NCI-H524 treated with DMSO at 0.1 percent for 48 hours (cell line): Measurements from ENCODE around the gene TBC1D22A.
"Not testable (repeated sequence)": the region's sequence is repeated elsewhere in the genome, so short reads cannot be mapped to it uniquely, and the experiment has no call there.

Source experiments
- DNase-seq: peaks from one replicate; lab custom pipeline; 2025; lab: John Stamatoyannopoulos, UW

Gene TBC1D22A

GRCh38 chr22:46972901-46973831 lies 210.7 kb downstream of the TBC1D22A start:
- no peak for DNase-seq

- DNase-seq = no peak
Measured at GRCh38 chr22:46974077-46974476, 211.6 kb downstream of the TBC1D22A start.

- DNase-seq = no peak
Measured at GRCh38 chr22:46974631-46975585, 212.5 kb downstream of the TBC1D22A start.

- no peak for DNase-seq
Measured at GRCh38 chr22:46976143-46976542, 213.7 kb downstream of the TBC1D22A start.

- no peak for DNase-seq
Measured at GRCh38 chr22:46976598-46976997, 214.1 kb downstream of the TBC1D22A start.

- no peak for DNase-seq
Measured at GRCh38 chr22:46977656-46978343, 215.3 kb downstream of the TBC1D22A start.

- not testable (repeated sequence) for DNase-seq
Measured at GRCh38 chr22:46978668-46979067, 216.2 kb downstream of the TBC1D22A start.

GRCh38 chr22:46979506-46979905 lies 217.1 kb downstream of the TBC1D22A start:
- no peak for DNase-seq

GRCh38 chr22:46980392-46980791 lies 217.9 kb downstream of the TBC1D22A start:
- DNase-seq = no peak

- DNase-seq = no peak
Measured at GRCh38 chr22:46982635-46983034, 220.2 kb downstream of the TBC1D22A start.

GRCh38 chr22:46983046-46983445 lies 220.6 kb downstream of the TBC1D22A start:
- DNase-seq = no peak

GRCh38 chr22:46984751-46985506 lies 222.5 kb downstream of the TBC1D22A start:
- DNase-seq = no peak

GRCh38 chr22:46985507-46985882 lies 223.0 kb downstream of the TBC1D22A start:
- no peak for DNase-seq

GRCh38 chr22:46986788-46987187 lies 224.3 kb downstream of the TBC1D22A start:
- DNase-seq = no peak

- DNase-seq = no peak
Measured at GRCh38 chr22:46990937-46991550, 228.6 kb downstream of the TBC1D22A start.

GRCh38 chr22:46991666-46992065 lies 229.2 kb downstream of the TBC1D22A start:
- DNase-seq = no peak

GRCh38 chr22:46992121-46992731 lies 229.8 kb downstream of the TBC1D22A start:
- no peak for DNase-seq

- DNase-seq = no peak
Measured at GRCh38 chr22:46993633-46994032, 231.2 kb downstream of the TBC1D22A start.

GRCh38 chr22:46994265-46994664 lies 231.8 kb downstream of the TBC1D22A start:
- DNase-seq = no peak

- DNase-seq = no peak
Measured at GRCh38 chr22:46994983-46995382, 232.5 kb downstream of the TBC1D22A start.
